Activated T-cell treated with anti-CD3 and anti-CD28 coated beads, Interleukin-2, amount 50 U/mL, for 48 hours (primary cell): Measurements from ENCODE around the gene TXNRD1.
A peak's percentile ranks its signal among the peaks of the same experiment; 100 is the strongest.
"Not testable (repeated sequence)": the region's sequence is repeated elsewhere in the genome, so short reads cannot be mapped to it uniquely, and the experiment has no call there.

Experiments
- DNase-seq, 2 experiments: peaks; one replicate each; pipeline ENCODE4 v3.0.0-alpha.2; 2020

Gene TXNRD1

DNA sequence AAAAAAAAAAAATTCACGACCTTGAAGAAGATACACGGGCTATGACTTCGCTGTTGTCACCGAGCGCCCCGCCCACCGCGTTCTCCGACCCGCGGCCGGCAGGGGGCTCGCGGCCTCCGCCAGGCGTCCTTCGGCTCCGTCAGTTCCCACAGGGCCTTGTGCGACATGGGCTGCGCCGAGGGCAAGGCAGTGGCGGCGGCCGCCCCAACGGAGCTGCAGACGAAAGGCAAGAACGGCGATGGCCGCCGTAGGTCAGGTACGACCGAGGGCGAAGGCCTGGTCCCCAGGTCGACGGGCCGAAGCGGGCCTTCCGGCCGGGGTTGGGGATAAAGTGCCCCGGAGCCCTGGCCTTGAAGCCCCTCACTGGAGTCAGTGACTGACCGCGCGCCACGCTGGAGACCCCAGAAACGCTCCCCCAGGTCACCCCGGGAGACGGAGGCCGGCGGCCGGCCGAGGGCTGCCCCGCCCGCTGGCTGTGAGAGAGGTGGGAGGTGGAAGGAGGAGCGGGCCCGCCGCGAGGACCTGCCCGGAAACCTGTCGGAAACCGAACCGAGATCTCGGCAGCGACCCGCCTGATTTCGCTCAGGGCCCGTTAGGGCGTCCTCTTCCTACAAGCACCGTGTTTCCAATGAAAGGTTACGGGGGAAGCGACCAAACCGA lies at the start of gene TXNRD1:
TXNRD1 (plus strand) TSS at position 142 of the 660 bp plus-strand sequence; CDS start at position 166, 24 bp downstream.
- peak; percentile 89 to 91 for DNase-seq

DNA sequence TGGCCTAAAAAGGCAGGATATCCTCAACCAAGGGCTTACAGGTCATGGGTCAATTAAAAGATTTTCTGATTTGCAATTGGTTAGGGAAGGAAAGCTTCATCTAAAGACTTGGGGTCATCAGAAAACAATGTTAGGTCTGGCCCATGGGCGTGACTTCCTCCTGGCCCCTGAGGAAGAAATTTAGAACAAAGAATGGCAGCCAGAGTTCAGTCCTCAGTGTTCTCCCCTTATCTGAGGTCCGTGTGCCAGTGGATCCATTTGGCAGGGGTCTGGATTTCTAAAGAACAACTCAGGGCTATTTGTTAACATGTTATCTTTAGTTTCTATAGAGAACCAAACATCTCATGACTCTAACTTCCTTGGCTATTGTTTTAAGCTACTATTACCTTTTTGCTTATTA lies 49.8 kb upstream of the TXNRD1 start:
- no peak for DNase-seq

DNA sequence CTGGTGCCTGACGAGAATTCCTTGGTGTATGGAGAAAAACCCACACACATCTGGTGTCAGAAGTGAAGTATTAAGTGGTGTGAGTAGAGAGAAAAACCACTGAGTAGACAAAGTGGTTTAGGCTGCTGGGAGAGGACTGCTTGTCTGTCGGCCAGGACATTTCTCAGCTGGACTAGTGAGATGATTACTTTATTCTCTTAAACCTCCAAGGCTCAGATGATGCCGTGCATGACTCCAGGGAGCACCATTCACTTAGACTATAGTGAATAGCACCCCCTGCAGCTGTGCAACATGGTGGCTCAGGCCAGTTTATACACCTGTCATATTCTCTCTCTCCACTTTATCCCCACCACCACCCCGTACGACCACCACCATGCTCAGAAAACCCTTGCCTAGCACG lies 49.1 kb upstream of the TXNRD1 start:
- DNase-seq, result no peak

DNA sequence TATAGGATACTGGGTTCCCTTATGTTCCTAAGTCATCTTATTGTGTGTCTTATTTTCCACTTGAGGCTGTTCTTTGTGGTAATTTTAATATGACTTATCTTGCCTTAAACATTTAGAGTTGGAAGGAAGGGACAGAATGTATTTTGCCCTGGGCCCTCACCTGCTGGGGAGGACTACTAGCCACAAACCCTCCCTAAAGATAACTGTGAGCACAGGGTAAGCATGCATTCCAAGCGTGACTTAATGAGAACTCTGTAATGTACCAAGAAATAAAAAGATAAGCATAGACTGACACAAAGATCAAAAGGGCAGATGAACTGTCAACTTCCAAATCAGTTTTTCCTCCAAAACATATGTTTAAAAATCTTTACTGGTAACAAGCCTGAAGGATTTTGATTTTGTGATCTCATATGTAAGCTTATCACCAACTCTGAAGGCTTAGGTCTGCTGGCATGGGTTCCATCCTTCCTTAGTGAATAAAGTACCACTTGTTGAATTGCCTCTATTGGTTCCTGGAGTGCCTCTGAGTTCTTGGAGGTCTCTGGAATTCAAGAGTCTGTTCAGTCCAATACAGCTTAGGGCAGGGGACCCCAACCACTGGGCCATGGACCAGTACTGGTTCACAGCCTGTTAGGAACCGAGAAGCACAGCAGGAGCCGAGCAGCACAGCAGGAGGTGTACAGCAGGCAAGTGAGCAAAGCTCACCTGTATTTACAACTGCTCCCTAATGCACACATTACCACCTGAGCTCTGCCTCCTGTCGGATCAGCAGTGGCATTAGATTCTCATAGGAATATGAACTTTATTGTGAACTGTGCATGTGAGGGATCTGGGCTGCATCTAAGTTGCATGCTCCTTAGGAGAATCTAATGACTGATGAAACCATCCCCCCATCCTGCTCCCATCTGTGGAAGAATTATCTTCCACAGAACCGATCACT lies 47.8 kb upstream of the TXNRD1 start:
- no peak for DNase-seq

DNA sequence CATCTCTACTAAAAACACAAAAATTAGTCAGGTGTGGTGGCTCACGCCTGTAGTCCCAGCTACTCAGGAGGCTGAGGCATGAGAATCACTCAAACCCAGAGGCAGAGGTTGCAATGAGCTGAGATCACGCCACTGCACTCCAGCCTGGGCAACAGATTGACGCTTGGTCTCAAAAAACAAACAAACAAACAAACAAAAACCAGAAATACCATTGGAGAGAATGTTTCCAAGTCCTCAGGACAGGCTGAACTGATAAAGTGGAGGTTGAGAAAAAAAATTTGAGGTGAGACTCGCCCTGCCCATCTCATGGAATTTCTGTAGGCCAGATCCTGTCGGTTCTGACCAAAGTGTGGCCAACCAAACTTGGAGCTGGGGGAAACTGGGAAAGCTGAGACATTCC lies 47.0 kb upstream of the TXNRD1 start:
- no peak for DNase-seq

DNA sequence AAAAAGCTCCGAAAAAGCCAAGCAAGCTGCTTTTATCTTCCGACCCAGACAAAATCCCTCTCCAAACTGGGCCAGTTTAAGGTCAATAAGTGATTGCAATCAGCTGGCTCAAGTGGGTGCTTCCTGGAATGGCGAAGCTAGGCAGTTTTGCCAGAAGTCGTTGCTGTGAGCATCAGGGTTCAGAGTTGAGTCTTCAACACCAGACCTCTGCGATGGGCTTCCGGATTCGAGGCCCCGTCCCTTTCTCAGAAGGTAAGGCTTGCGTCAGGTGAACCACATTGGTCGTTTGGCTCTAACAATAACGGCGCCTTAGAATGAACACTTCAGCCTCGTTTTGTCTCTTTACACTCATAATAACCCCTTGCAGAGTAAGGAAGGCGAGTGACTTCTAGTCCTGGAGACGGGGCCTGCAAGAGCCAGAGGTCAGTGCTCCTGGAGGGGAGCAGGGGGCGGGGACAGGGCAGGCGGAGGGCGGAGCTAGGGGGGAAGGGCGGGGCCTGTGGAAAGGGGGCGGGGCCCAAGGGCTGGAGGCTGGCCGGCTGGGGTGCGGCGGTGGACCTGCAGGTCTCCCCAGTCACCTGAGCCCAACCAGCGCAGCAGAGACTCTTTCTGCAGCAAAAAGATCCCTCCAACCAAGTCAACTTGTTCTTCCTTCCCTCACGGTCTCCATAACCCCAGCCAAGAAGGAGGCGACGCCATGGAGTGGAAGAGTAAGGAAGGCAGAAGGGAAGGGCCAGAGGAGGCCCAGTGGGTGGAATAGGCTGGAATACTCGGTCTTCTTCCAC lies 43.6 kb upstream of the TXNRD1 start:
- DNase-seq, result no peak

DNA sequence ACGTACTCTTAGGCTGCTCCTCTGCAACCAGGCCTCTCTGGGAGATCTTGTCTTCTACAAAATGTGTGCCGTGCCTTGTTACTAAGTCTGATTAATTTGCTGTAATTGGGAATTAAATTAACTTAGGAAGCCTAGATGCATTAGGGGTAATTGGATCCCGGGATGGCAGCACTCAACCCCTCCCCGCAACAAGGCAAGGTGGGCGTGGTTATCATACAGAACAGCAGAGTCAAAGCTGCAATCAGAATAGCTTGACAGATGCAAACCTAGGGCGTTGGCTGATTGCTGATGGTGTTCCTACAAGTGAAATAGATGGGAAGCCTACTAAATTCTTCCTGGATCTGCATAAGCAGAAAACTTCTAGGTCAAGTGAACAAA lies 43.0 kb upstream of the TXNRD1 start:
- DNase-seq, result no peak

DNA sequence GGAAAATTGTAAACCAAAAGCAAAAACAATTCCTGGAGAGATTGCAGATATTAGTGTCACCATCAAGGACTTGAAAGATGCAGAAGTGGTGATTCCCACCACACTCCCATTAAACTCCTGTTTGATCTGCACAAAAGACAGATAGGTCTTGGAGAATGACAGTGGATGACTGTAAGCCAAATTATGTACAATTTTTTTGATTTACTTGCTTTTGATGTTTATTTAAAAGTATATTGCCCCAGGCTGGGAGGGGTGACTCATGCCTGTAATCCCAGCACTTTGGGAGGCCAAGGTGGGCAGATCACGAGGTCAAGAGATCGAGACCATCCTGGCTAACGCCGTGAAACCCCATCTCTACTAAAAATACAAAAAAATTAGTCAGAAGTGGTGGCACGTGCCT lies 41.8 kb upstream of the TXNRD1 start:
- DNase-seq, result not testable (repeated sequence)

DNA sequence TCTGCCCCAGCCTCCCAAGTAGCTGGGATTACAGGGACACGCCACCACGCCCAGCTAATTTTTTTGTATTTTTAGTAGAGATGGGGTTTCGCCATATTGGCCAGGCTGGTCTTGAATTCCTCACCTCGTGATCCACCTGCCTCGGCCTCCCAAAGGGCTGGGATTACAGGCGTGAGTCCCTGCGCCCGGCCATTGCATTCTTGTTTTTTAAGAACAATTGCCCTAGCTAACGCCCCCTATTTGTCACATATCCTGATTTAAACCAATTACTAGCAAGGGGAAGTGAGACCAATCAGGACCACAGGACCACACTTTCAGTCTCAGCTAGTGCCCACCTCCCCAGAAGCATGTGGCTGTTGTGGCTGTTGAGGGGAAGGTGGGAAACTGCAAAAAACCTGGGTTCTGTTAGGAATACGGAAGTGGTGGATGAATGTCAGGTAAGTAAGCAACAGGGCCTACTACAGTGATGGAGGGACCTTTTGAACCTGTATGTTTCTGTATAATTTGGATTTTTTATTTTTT lies 39.8 kb upstream of the TXNRD1 start:
- DNase-seq, result no peak

DNA sequence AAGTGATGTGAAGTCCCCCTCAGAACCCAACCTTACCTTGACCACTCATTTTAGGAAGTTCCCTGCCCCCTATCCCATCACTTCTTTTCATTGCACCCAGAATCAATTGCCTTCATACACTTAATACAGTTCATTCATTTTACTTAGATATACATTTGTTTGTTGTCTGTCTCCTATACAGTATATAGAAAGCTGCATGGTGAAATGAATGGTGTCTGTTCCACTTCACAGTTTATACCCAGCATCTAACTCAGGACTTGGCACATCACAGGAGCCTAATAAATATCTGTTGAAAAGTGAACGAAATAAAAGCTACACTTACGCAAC lies 38.3 kb upstream of the TXNRD1 start:
- no peak for DNase-seq

DNA sequence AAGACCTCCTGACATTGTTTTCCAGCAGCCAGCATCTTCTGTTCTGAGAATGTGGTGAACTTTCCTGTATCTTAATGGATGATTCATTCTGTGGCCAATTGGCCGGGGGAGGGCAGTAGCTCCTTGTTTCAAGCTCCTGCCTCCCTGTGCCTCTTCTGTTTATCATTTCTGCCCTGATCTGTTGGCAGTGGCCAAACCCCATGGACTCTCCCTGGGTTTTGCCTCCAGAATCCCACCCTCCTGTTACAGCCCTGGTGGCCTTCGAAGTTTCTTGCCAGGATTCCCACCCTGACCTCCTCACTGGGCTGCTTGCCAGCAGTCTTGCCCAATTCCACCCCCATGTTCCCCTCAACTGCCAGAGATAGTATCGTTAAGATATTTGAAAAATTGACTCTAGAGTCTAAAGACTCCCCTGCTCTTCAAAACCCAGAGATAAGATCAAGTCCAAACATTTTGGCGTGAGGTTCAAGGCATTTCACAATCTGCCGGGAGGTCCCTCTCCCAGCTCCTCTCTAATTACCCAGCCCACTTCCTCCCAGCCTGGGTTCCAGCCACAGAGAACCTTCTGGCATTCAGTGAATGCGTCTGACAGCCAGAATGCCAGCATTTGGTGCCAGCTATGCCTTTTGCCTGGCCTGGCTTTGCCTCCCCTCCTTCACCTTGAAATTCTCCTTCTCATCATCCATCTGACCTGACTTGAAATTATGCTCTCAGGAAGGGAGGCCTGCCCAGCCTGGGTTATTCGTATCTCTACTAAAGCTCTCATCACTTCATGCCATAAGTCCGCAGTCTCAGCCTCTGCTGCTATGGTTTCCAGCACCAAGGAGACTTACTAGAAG lies 37.7 kb upstream of the TXNRD1 start:
- DNase-seq, result peak; percentile 25 to 42

DNA sequence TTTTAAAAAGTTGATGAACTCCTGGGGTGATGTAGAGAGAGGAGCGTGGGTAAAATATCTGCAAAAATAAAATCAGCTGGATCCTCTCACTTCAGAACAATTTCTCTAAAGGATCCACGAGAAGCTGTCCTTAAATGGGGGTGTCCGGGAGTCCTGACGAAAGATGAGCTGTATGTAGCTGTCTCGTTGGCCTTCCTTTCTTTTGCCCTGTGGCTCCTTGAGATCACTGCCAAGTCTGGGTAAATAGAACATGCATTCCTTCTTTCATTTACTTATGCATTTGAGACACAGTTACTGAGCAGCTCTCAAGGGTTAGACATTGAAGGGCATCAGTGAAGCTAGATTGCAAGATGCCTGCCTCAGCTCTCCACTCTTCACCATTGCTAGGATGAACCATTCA lies 35.2 kb upstream of the TXNRD1 start:
- no peak for DNase-seq

DNA sequence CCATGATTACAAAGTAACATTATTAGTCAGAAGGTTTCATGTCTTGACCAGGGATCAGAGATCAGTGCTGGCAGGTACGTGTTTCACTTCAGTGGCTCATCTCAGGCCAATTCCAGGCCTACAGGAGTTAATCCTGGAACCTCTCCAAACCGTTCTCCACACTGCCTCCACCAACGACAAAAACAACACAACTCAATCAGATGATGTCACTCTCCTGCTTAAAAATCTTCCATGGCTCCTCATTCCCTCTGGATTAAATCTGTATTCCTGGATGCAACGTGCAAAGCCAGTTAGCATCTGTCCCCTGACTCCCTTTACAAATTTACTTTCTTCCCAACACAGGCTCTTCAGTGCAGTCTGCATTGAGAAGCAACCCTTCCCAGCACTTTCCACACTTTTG lies 34.3 kb upstream of the TXNRD1 start:
- no peak for DNase-seq

DNA sequence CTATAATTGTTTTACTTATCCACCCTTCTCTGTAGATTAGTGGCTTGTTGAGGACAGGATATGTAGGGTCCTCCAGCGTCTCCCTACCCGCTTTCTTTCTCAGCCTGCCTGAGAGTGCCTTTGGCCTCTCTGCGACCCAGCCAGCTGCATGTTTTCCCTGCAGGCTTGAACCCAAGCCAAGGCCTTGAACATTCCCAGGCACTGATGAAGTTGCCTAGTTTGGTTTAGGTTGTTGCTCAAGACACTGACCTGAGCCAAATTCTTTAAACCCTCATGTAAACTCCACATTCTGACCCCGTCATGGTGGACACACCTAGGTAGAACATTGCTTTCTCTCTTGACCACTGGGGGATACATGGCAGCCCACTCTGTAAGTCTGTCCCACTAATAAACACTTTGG lies 33.4 kb upstream of the TXNRD1 start:
- DNase-seq, result no peak

DNA sequence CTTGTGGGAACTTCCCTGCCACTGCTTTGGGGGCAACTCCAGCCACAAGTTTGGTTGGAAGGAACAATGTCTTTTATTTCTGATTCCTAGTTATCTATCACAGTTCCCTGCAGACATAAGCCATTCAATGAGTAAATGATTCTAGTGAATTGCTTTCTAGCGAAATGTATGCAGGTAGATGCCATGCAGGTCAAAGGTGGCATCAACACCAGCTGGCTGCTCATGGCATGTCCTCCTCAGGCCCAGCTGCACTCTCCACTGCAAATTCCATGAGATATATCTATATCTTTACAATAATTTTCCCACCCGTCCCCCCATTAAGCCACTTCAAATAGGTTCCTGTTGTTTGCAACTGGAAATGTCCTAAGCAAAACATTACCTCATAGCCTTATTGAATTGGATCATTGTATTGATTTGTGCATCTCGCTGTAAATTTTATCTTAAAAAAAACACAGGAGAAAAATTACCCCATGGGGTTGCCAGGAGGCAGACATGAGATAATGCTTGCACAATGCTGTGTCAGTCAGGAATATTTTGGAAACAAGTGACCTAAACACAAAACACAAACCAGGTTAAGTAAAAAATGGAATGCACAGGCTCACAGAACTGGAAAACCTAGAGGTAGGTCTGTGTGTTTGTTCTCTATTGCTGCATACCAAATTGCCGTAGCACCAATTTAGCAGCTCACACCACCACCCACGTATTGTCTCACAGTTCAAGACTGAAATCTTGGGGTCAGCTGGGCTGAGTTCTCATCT lies 32.8 kb upstream of the TXNRD1 start:
- no peak for DNase-seq

DNA sequence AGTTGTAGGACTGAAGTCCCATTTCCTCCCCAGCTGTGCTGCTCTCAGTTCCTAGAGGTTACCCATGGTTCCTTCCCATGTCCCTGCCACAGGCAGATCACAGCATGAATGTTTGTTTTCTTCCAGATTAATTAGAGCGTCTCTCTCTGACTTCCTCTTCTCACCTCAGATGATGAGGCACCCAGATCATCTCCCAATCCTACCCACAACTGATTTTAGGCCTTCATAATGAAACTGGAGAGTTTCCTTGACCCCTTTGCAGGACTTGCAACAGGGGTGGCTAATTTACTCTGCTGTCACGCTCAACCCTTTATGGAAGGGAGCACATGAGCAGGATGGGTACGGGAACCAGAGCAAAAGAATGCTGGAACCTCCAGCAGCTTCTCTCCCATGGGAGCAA lies 32.1 kb upstream of the TXNRD1 start:
- no peak for DNase-seq

DNA sequence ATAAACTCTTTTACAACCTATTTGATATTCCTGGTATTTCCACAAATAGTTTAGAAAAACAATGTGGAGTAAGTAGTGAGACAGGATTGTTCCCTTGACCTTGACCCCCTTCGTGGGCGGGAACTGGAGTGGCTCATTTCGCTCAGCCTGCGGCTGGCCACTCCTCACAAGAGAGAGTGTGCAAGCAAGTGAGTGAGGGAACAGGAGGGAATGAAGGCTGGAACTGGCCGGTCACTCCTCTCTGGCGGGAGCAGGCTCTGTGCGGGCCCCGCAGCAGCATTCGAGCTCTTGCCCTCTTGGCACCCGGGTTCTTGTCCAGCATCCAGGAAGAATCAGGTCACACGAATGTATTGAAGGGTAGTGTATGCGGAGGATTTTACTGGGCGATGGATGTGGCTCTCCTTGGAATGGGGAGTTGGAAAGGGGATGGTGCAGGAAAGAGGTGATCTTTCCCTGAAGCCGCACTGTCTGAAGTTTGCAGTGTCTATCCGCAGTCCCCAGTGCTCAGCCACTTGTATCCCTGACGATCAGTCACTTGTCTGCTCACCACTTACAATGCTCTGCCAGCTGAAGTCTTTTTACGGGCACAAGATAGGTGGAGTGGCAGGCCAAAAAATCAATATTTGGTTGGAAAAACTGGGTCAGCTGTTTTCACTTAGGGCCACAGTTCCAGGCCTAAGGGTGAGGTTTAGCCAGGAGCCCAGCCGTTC lies 28.0 kb upstream of the TXNRD1 start:
- no peak for DNase-seq

DNA sequence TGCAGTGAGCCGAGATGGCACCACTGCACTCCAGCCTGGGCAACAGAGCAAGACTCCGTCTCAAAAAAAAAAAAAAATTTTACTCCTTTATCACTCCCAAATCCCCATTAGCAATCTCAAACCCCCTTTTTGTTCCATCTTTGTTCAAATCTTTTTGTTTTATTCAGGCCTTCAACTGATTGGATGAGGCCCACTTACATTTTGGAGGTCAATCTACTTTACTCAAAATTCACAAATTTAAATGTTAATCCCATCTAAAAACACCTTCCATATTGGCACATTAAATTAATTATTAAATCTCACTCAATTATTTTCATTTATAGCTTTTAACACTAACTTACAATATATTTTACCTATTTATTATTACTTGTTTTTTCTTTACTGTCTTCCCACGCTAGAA lies 27.0 kb upstream of the TXNRD1 start:
- DNase-seq, result no peak

DNA sequence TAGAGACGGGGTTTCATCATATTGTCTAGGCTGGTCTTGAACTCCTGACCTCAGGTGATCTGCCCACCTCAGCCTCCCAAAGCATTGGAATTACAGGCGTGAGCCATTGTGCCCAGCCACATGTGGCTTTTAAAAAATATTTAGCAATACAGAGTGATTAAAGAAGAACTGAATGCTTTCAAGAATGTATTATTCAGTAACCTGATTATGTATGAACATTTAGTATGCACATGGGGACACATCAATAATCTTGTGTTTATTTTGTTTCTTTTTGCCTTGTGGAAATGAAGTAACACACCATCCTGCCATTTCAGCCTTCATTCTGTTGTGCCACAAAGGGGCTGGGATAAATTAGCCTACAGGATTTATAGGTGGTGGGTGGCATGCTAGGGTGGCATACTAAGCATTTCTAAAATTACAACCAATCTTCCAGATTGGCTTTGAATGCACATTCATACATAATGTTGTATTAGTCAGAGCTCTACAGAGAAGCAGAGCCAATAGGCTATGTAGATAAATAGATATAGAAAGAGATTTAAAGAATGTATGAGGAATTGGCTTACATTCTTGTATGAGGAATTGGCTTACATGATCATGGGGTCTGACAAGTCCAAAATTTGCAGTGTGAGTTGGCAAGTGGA lies 25.5 kb upstream of the TXNRD1 start:
- no peak for DNase-seq

DNA sequence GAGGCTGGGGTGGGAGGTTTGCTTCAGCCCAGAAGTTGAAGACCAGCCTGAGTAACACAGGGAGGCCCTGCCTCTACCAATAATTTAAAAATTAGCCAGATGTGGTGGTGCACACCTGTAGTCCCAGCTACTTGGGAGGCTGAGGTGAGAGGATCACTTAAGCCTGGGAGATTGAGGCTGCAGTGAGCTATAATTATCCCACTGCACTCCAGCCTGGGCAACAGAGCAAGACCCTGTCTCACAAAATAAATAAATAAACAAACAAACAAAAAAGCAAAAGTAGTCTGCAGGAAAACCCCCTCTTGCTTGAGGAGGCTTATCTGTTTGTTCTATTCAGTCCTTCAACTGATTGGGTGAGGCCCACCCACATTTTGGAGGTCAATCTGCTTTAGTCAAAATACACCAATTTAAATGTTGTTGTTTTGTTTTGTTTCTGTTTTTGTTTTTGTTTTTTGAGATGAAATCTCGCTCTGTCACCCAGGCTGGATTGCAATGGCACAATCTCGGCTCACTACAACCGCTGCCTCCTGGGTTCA lies 24.9 kb upstream of the TXNRD1 start:
- DNase-seq, result no peak
